HepG2 (cell line): ENCODE results near the gene TEKT5. TPM values are rescaled to one million over a fixed set of nuclear protein-coding genes. Genes with fewer than 3 reads are reported as not detected.

Experiments
- AKNA ChIP-seq: sonication (generic); formaldehyde crosslinking; IDR thresholded peaks from 2 replicates; pipeline ENCODE4 v1.4.0; 2020; ENCODE audit warnings: missing genetic modification reagents, borderline replicate concordance
- ATF5 ChIP-seq: sonication (generic); formaldehyde crosslinking; IDR thresholded peaks from 2 replicates; pipeline ENCODE4 v1.4.0; 2020; ENCODE audit warnings: mild to moderate bottlenecking, low read depth, missing genetic modification reagents
- HMGXB3 ChIP-seq: sonication (generic); formaldehyde crosslinking; IDR thresholded peaks from 2 replicates; pipeline ENCODE4 v1.4.0; 2020; ENCODE audit warnings: missing genetic modification reagents, borderline replicate concordance
- NFAT5 ChIP-seq: sonication (generic); formaldehyde crosslinking; IDR thresholded peaks from 2 replicates; pipeline ENCODE4 v1.4.0; 2020; ENCODE audit warnings: missing genetic modification reagents
- NRL ChIP-seq: sonication (generic); formaldehyde crosslinking; IDR thresholded peaks from 2 replicates; pipeline ENCODE4 v1.5.0; 2020; ENCODE audit warnings: missing genetic modification reagents, mild to moderate bottlenecking, moderate library complexity, borderline replicate concordance
- SMARCC2 ChIP-seq: fragments of 450-650 bp; IDR thresholded peaks from 2 replicates; pipeline ENCODE4 v1.6.1; 2017; ENCODE audit warnings: antibody characterized with exemption, mild to moderate bottlenecking
- TBL1XR1 ChIP-seq: fragments of 150-350 bp; IDR thresholded peaks from 2 replicates; pipeline ENCODE4 v1.6.1; 2014; ENCODE audit warnings: borderline replicate concordance, low read length; ENCODE audit not compliant: partially characterized antibody
- TIGD3 ChIP-seq: sonication (generic); formaldehyde crosslinking; IDR thresholded peaks from 2 replicates; pipeline ENCODE4 v1.5.1; 2020; ENCODE audit warnings: mild to moderate bottlenecking, missing genetic modification reagents, borderline replicate concordance
- ZNF678 ChIP-seq: sonication (generic); formaldehyde crosslinking; IDR thresholded peaks from 2 replicates; pipeline ENCODE4 v1.4.0; 2020; ENCODE audit warnings: mild to moderate bottlenecking, missing genetic modification reagents
- ZNF883 ChIP-seq: sonication (generic); formaldehyde crosslinking; IDR thresholded peaks from 2 replicates; pipeline ENCODE4 v1.5.1; 2020; ENCODE audit warnings: mild to moderate bottlenecking, missing genetic modification reagents; ENCODE audit errors: not compliant biosample characterization
- polyA plus RNA-seq, 8 experiments: library from polyadenylated mRNA; depleted of rRNA in 3 of 8; stranded (reverse) in 7 of 8; unstranded in 1 of 8; fragments of >200 nt; fragmentation: Illumina TruSeq in 4 of 8; extraction: Trizol in 4 of 8; gene quantifications; 2 replicates each; pipeline versions ENCODE4 v1.2.1 to v1.2.3, GENCODE V29; 2011 to 2016; ENCODE audit warnings: low read depth in 4 of 8, missing spikeins in 1 of 8, mixed read lengths in 1 of 8; ENCODE audit not compliant: insufficient read depth in 1 of 8
- total RNA-seq, 5 experiments: library from RNA; depleted of rRNA; stranded (reverse); fragments of >200 nt; fragmentation: Illumina TruSeq; extraction: Trizol; gene quantifications; 2 replicates each; pipeline ENCODE4 v1.2.3, GENCODE V29; 2016; ENCODE audit warnings: low read depth in 1 of 5

TEKT5 gene
- total and polyA plus RNA-seq, 2 of the 13 experiments (the other 11 are each of a cell fraction or from before 2014, with no cell fraction given) = 0.16 TPM; not detected in 1

- TF ChIP-seq ATF5 (no peak), SMARCC2 (no peak), TBL1XR1 (peak; percentile 57), NFAT5 (CRISPR knock-in tag) (peak; percentile 97), ZNF883 (CRISPR knock-in tag) (peak; percentile 99), HMGXB3 (CRISPR knock-in tag) (peak; percentile 28; the same call in 1 of the 2 replicates), TIGD3 (CRISPR knock-in tag) (peak; percentile 97), ZNF678 (CRISPR knock-in tag) (peak; percentile 97), NRL (peak; percentile 100), AKNA (CRISPR knock-in tag) (no peak; the same call in 1 of the 2 replicates)
Observed at GRCh38 chr16:10743610-10744369, 49.1 kb upstream of the TEKT5 start, which contains the start of gene NUBP1 (continued).
